B cell (primary cell): Measurements from ENCODE around the gene ZMYND19. TPM values are rescaled to one million over a fixed set of nuclear protein-coding genes. Genes with fewer than 3 reads are reported as not detected.

ENCODE experiments used
- ATAC-seq: fragments of 200-7000 bp; cut with Tn5 transposase; one replicate; pipeline ENCODE4 v1.10.0; 2021; ENCODE audit warnings: low read depth, mild to moderate bottlenecking, moderate number of reproducible peaks, moderate library complexity
- CTCF ChIA-PET: fragments of 350-600 bp; sonication (Branson Sonifier 250); formaldehyde crosslinking; loops from one replicate; lab custom pipeline; 2021; ENCODE audit warnings: antibody characterized with exemption, inconsistent platforms; lab: Charles Lee
- POLR2A ChIA-PET: fragments of 350-600 bp; sonication (Branson Sonifier 250); formaldehyde crosslinking; loops from one replicate; lab custom pipeline; 2021; ENCODE audit warnings: antibody characterized with exemption; lab: Charles Lee
- DNase-seq: peaks from one replicate; pipeline ENCODE4 v3.0.0; 2013
- H2AFZ ChIP-seq: 2 replicates; pipeline ENCODE4 v1.6.1; 2012; ENCODE audit warnings: mild to moderate bottlenecking, low read depth, low read length; ENCODE audit not compliant: insufficient read depth, poor library complexity, severe bottlenecking
- H3K27ac ChIP-seq, 2 donors: 1 replicate in 1 of 2; 2 replicates in 1 of 2; pipeline ENCODE4 v1.5.1; 2012 to 2013; ENCODE audit warnings: low read length in 2 of 2, mild to moderate bottlenecking in 2 of 2, moderate library complexity in 1 of 2
- H3K27me3 ChIP-seq, 4 experiments: fragments of 200-600 bp in 1 of 4; sonication (generic) in 1 of 4; replicated peaks in 1 of 4; 1 replicate in 2 of 4; 2 replicates in 2 of 4; pipeline versions ENCODE4 v1.6.1 to v1.7.0; 2013 to 2016; ENCODE audit warnings: low read length in 3 of 4, mild to moderate bottlenecking in 2 of 4, mixed read lengths in 1 of 4, moderate library complexity in 1 of 4; ENCODE audit not compliant: insufficient read depth in 4 of 4, control insufficient read depth in 3 of 4; ENCODE audit errors: control extremely low read depth in 1 of 4
- H3K36me3 ChIP-seq, 2 experiments: replicated peaks in 1 of 2; 1 replicate in 1 of 2; 2 replicates in 1 of 2; pipeline versions ENCODE4 v1.6.1 to v1.7.1; 2013; ENCODE audit warnings: low read length in 1 of 2; ENCODE audit not compliant: insufficient read depth in 2 of 2, control insufficient read depth in 1 of 2; ENCODE audit errors: control extremely low read depth in 1 of 2, extremely low read depth in 1 of 2
- H3K4me1 ChIP-seq, 2 donors: fragments of 200-600 bp in 1 of 2; sonication (generic) in 1 of 2; 1 replicate in 1 of 2; 2 replicates in 1 of 2; pipeline versions ENCODE4 v1.5.1 to v1.6.1; 2013 to 2017; ENCODE audit warnings: low read length in 2 of 2; ENCODE audit not compliant: control insufficient read depth in 2 of 2, insufficient read depth in 2 of 2
- H3K4me2 ChIP-seq: replicated peaks from 2 replicates; pipeline ENCODE3; 2012; ENCODE audit warnings: mild to moderate bottlenecking, low read depth, low read length; ENCODE audit not compliant: poor library complexity, severe bottlenecking
- H3K4me3 ChIP-seq, 5 experiments: fragments of 200-600 bp in 1 of 5; sonication (generic) in 1 of 5; 1 replicate in 3 of 5; 2 replicates in 2 of 5; pipeline versions ENCODE4 v1.5.1 to v1.7.0; 2011 to 2016; ENCODE audit warnings: low read length in 4 of 5, mild to moderate bottlenecking in 4 of 5, low read depth in 2 of 5, control low read depth in 1 of 5, moderate library complexity in 1 of 5; ENCODE audit not compliant: insufficient read depth in 1 of 5; ENCODE audit errors: control extremely low read depth in 1 of 5, extremely low read depth in 1 of 5
- H3K79me2 ChIP-seq: fragments of 200-600 bp; sonication (generic); one replicate; pipeline ENCODE4 v1.6.0; 2016; ENCODE audit warnings: low read length; ENCODE audit not compliant: control insufficient read depth, insufficient read depth
- H3K9ac ChIP-seq: fragments of 200-600 bp; sonication (generic); 2 replicates; pipeline ENCODE4 v1.6.1; 2017; ENCODE audit warnings: mild to moderate bottlenecking, low read length, moderate library complexity
- H3K9me3 ChIP-seq, 3 donors: one replicate each; pipeline versions ENCODE4 v1.6.1 to v1.7.1; 2013; ENCODE audit warnings: low read length in 2 of 3; ENCODE audit not compliant: control insufficient read depth in 2 of 3, insufficient read depth in 1 of 3; ENCODE audit errors: control extremely low read depth in 1 of 3
- H4K20me1 ChIP-seq: 2 replicates; pipeline ENCODE4 v1.6.0; 2012; ENCODE audit warnings: mild to moderate bottlenecking, low read length; ENCODE audit not compliant: insufficient read depth, control insufficient read depth, poor library complexity, severe bottlenecking
- H3K27ac Mint-ChIP-seq: one replicate; pipeline ENCODE4 v1.8.0; 2021; ENCODE audit warnings: mixed read lengths
- H3K27me3 Mint-ChIP-seq: one replicate; pipeline ENCODE4 v1.8.0; 2021; ENCODE audit warnings: mixed read lengths
- H3K4me1 Mint-ChIP-seq: one replicate; pipeline ENCODE4 v1.8.0; 2021; ENCODE audit warnings: mixed read lengths
- H3K4me3 Mint-ChIP-seq: one replicate; pipeline ENCODE4 v1.8.0; 2021; ENCODE audit warnings: mixed read lengths
- H3K9me3 Mint-ChIP-seq: one replicate; pipeline ENCODE4 v1.8.0; 2022; ENCODE audit warnings: mixed read lengths; ENCODE audit not compliant: insufficient read depth
- CTCF ChIP-seq: fragments of 200-600 bp; IDR thresholded peaks from one replicate; pipeline ENCODE4 v1.8.0; 2022; ENCODE audit warnings: antibody characterized with exemption, mild to moderate bottlenecking
- EZH2 ChIP-seq: IDR thresholded peaks from 2 replicates; pipeline ENCODE4 v1.6.1; 2012; ENCODE audit warnings: borderline replicate concordance, low read depth, mild to moderate bottlenecking, moderate library complexity, low read length; ENCODE audit not compliant: insufficient read depth, poor library complexity, severe bottlenecking
- WGBS: methylation state at CpG from one replicate; pipeline ENCODE4 v1.1.5; 2013; ENCODE audit warnings: missing lambda C conversion rate; ENCODE audit not compliant: insufficient coverage; 5-methylcytosine and 5-hydroxymethylcytosine counted together
- intact Hi-C: fragments of 100-400 bp; cut with micrococcal nuclease; formaldehyde crosslinking; loops from one replicate; pipeline ENCODE4 v1.10.0; 2022
- polyA plus RNA-seq: library from polyadenylated mRNA; depleted of rRNA; stranded (reverse); fragments of >200 nt; gene quantifications from 2 replicates; pipeline ENCODE4 v1.2.3, GENCODE V29; 2012
- total RNA-seq, 2 donors: library from RNA; stranded (reverse); fragments of 120-200 nt in 1 of 2; gene quantifications; 1 replicate in 1 of 2; 2 replicates in 1 of 2; pipeline versions ENCODE4 v1.2.3 to v1.2.4, GENCODE V29; 2013 to 2022

The ZMYND19 gene
- total and polyA plus RNA-seq, 2 donors (not counting 1 experiment from before 2014, with no cell fraction given) = 22.0 to 24.1 TPM

GRCh38 chr9:137639303-137640051, 49.2 kb upstream of the ZMYND19 start:
- DNase-seq (peak; percentile 52), ATAC-seq (peak; percentile 63)
- Histone ChIP-seq H3K36me3 (peaks cover 0 to 16% of the 10 kb centered on the region in 2 experiments), H3K9me3 (no peaks in the 10 kb centered on the region), H3K4me3 (peak overlapping the region in 4 of 5 experiments; percentile 2 to 48 (median 12)), H4K20me1 (peaks cover 48% of the 10 kb centered on the region), H3K27me3 (no peaks in the 10 kb centered on the region), H3K79me2 (peaks cover 93% of the 10 kb centered on the region), H3K9ac (peak overlapping the region; percentile 60), H3K4me2 (peak overlapping the region; percentile 62), H3K4me1 (peaks cover 11 to 13% of the 10 kb centered on the region in 2 donors), H3K27ac (peak overlapping the region; percentile 36 to 79), H2AFZ (peak overlapping the region; percentile 30)
- ChIA-PET POLR2A (no interaction called here), CTCF (no interaction called here)
- Mint-ChIP-seq H3K4me3 (peak overlapping the region; percentile 66), H3K9me3 (no peaks in the 10 kb centered on the region), H3K27ac (peak overlapping the region; percentile 76), H3K27me3 (no peaks in the 10 kb centered on the region), H3K4me1 (peaks cover 39% of the 10 kb centered on the region)
- intact Hi-C loops = no loop called here
- TF ChIP-seq CTCF = no peak
- no peak for TF ChIP-seq EZH2
- 100% methylated on average over 7 of the region's 12 CpGs for WGBS

GRCh38 chr9:137638680-137639079, 48.4 kb upstream of the ZMYND19 start:
- 93% methylated on average over 5 of the region's 6 CpGs for WGBS
- Histone ChIP-seq H4K20me1 (peaks cover 48% of the 10 kb centered on the region), H3K27ac (peak overlapping the region; percentile 18 to 79), H3K4me1 (peaks cover 11 to 13% of the 10 kb centered on the region in 2 donors), H3K9ac (peak overlapping the region; percentile 60), H2AFZ (no peak overlapping the region), H3K79me2 (peaks cover 93% of the 10 kb centered on the region), H3K27me3 (no peaks in the 10 kb centered on the region), H3K4me2 (peak overlapping the region; percentile 62), H3K9me3 (no peaks in the 10 kb centered on the region), H3K4me3 (peak overlapping the region in 1 of 5 experiments; percentile 48), H3K36me3 (peaks cover 0 to 11% of the 10 kb centered on the region in 2 experiments)
- POLR2A ChIA-PET = no interaction called here
- CTCF ChIA-PET = interaction anchor here (0.7 to 2.0 kb wide), 2 partner anchors 34 to 76 kb away, joined by 3 to 10 read pairs; no protein-coding TSS in a partner anchor
- no peak for DNase-seq
- H3K27me3 Mint-ChIP-seq = no peaks in the 10 kb centered on the region
- H3K4me1 Mint-ChIP-seq = peaks cover 43% of the 10 kb centered on the region
- H3K27ac Mint-ChIP-seq = no peak overlapping the region
- no peaks in the 10 kb centered on the region for H3K9me3 Mint-ChIP-seq
- H3K4me3 Mint-ChIP-seq = peak overlapping the region; percentile 47
- ATAC-seq = no peak
- TF ChIP-seq EZH2 = no peak
- TF ChIP-seq CTCF = no peak
- intact Hi-C loops = no loop called here
